OCI-LY3 (cell line): Measurements from ENCODE around the gene BOLA1.
"Not testable (repeated sequence)": the region's sequence is repeated elsewhere in the genome, so short reads cannot be mapped to it uniquely, and the experiment has no call there.

Experiments
- CTCF ChIP-seq: fragments of 200-600, 300-600 bp; sonication (generic); IDR thresholded peaks from 2 replicates; pipeline ENCODE4 v1.5.1; 2014; ENCODE audit warnings: antibody characterized with exemption, low read length, low read depth
- EZH2phosphoT487 ChIP-seq: fragments of 200-600 bp; shearing (Covaris generic); IDR thresholded peaks from 2 replicates; pipeline ENCODE4 v1.6.1; 2018; ENCODE audit warnings: antibody characterized with exemption, mixed run types, low read depth

DNA sequence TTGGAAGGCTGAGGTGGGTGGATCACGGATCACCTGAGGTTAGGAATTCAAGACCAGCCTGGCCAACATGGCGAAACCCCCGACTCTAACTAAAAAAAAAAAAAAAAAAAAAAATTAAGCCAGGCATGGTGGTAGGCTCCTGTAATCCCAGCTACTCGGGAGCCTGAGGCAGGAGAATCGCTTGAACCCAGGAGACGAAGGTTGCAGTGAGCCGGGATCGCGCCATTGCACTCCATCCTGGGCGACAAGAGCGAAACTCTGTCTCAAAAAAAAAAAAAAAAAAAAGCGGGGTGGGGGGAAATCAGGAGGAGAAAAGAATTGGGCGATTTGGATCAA lies 39.3 kb downstream of the BOLA1 start:
- not testable (repeated sequence) for TF ChIP-seq CTCF, EZH2phosphoT487
